Trophoblast cell (in vitro differentiated cells and primary cell): ENCODE data around the gene ZNF782.

Experiments
- DNase-seq, 2 donors: peaks; one replicate each; pipeline ENCODE4 v3.0.0-alpha.2; 2016
- H2AFZ ChIP-seq: 2 replicates; pipeline ENCODE4 v1.6.1; 2013; ENCODE audit warnings: low read length, moderate library complexity, mild to moderate bottlenecking; ENCODE audit not compliant: insufficient read depth, poor library complexity
- H2AK5ac ChIP-seq: 2 replicates; pipeline ENCODE4 v1.6.1; 2013; ENCODE audit warnings: mild to moderate bottlenecking, low read length
- H2BK120ac ChIP-seq: 2 replicates; pipeline ENCODE4 v1.6.1; 2013; ENCODE audit warnings: low read length, mild to moderate bottlenecking, moderate library complexity; ENCODE audit not compliant: insufficient read depth, poor library complexity
- H2BK12ac ChIP-seq: 2 replicates; pipeline ENCODE4 v1.6.1; 2013; ENCODE audit warnings: mild to moderate bottlenecking, low read length, moderate library complexity
- H2BK5ac ChIP-seq: 2 replicates; pipeline ENCODE4 v1.6.1; 2013; ENCODE audit warnings: low read length, low read depth, moderate library complexity, mild to moderate bottlenecking; ENCODE audit not compliant: poor library complexity
- H3K14ac ChIP-seq: 2 replicates; pipeline ENCODE4 v1.6.1; 2013; ENCODE audit warnings: mild to moderate bottlenecking, low read length
- H3K18ac ChIP-seq: 2 replicates; pipeline ENCODE4 v1.6.1; 2013; ENCODE audit warnings: mild to moderate bottlenecking, low read length
- H3K23ac ChIP-seq: 2 replicates; pipeline ENCODE4 v1.6.1; 2013; ENCODE audit warnings: low read length
- H3K27ac ChIP-seq: 2 replicates; pipeline ENCODE4 v1.5.1; 2013; ENCODE audit warnings: low read depth, mild to moderate bottlenecking, inconsistent platforms, low read length, moderate library complexity
- H3K27me3 ChIP-seq: 2 replicates; pipeline ENCODE4 v1.6.1; 2013; ENCODE audit warnings: inconsistent platforms, mild to moderate bottlenecking, low read length, moderate library complexity; ENCODE audit not compliant: insufficient read depth
- H3K36me3 ChIP-seq, 2 experiments: 1 replicate in 1 of 2; 2 replicates in 1 of 2; pipeline ENCODE4 v1.6.1; 2013; ENCODE audit warnings: low read length in 2 of 2, mild to moderate bottlenecking in 2 of 2, moderate library complexity in 1 of 2; ENCODE audit not compliant: insufficient read depth in 2 of 2, control insufficient read depth in 1 of 2
- H3K4ac ChIP-seq: 2 replicates; pipeline ENCODE4 v1.6.1; 2013; ENCODE audit warnings: low read depth, mild to moderate bottlenecking, low read length, moderate library complexity
- H3K4me1 ChIP-seq, 2 experiments: 1 replicate in 1 of 2; 2 replicates in 1 of 2; pipeline ENCODE4 v1.6.1; 2013; ENCODE audit warnings: low read length in 2 of 2, mild to moderate bottlenecking in 2 of 2, moderate library complexity in 1 of 2; ENCODE audit not compliant: insufficient read depth in 2 of 2, control insufficient read depth in 1 of 2
- H3K4me2 ChIP-seq: 2 replicates; pipeline ENCODE4 v1.6.1; 2013; ENCODE audit warnings: inconsistent platforms, mild to moderate bottlenecking, low read length, moderate library complexity
- H3K4me3 ChIP-seq: 2 replicates; pipeline ENCODE4 v1.5.1; 2013; ENCODE audit warnings: mild to moderate bottlenecking, low read depth, low read length, inconsistent platforms
- H3K79me1 ChIP-seq: one replicate; pipeline ENCODE4 v1.6.1; 2013; ENCODE audit warnings: low read length
- H3K79me2 ChIP-seq: 2 replicates; pipeline ENCODE4 v1.6.1; 2013; ENCODE audit warnings: low read length, mild to moderate bottlenecking; ENCODE audit not compliant: control insufficient read depth, insufficient read depth, poor library complexity
- H3K9ac ChIP-seq: 2 replicates; pipeline ENCODE4 v1.6.1; 2013; ENCODE audit warnings: mild to moderate bottlenecking, low read length
- H3K9me3 ChIP-seq: 2 replicates; pipeline ENCODE4 v1.6.1; 2013; ENCODE audit warnings: low read depth, mild to moderate bottlenecking, control low read depth, inconsistent platforms, low read length; ENCODE audit not compliant: insufficient read depth
- H4K12ac ChIP-seq: 2 replicates; pipeline ENCODE4 v1.6.1; 2013; ENCODE audit warnings: low read depth, mild to moderate bottlenecking, low read length, moderate library complexity
- H4K8ac ChIP-seq: 2 replicates; pipeline ENCODE4 v1.6.1; 2013; ENCODE audit warnings: low read depth, mild to moderate bottlenecking, low read length, moderate library complexity
- H4K91ac ChIP-seq: one replicate; pipeline ENCODE4 v1.6.1; 2013; ENCODE audit warnings: low read depth, mild to moderate bottlenecking, low read length, moderate library complexity
- WGBS: extraction: QIAGEN DNeasy Blood & Tissue Kit; methylation state at CpG from one replicate; pipeline ENCODE4 v1.1.7; 2013; ENCODE audit warnings: missing lambda C conversion rate; ENCODE audit not compliant: insufficient read length, insufficient coverage; ENCODE audit errors: extremely low coverage; 5-methylcytosine and 5-hydroxymethylcytosine counted together

ZNF782 gene

GRCh38 chr9:96858670-96859069, 4.4 kb upstream of the ZNF782 start:
- no peak overlapping the region for H3K4me2 ChIP-seq
- peaks cover 5% of the 10 kb centered on the region for H3K79me2 ChIP-seq
- H3K36me3 ChIP-seq, result no peaks in the 10 kb centered on the region

GRCh38 chr9:96858018-96858573, 3.8 kb upstream of the ZNF782 start:
- no peak overlapping the region for H4K8ac ChIP-seq
- H2BK12ac ChIP-seq, result peak overlapping the region; percentile 47
- H3K9ac ChIP-seq, result no peak overlapping the region
- H2AFZ ChIP-seq, result no peak overlapping the region
- peak overlapping the region; percentile 45 for H3K27ac ChIP-seq
- WGBS, result no CpG with 5 or more reads among the region's 2 CpGs
- H3K18ac ChIP-seq, result peak overlapping the region; percentile 48
- peak overlapping the region; percentile 18 for H2BK120ac ChIP-seq
- no peak overlapping the region for H2BK5ac ChIP-seq
- peak overlapping the region; percentile 58 for H4K91ac ChIP-seq
- peak overlapping the region; percentile 27 for H2AK5ac ChIP-seq
- H3K9me3 ChIP-seq, result no peaks in the 10 kb centered on the region
- H3K4me2 ChIP-seq, result peak overlapping the region; percentile 41
- no peaks in the 10 kb centered on the region for H3K36me3 ChIP-seq
- H3K79me2 ChIP-seq, result peaks cover 5% of the 10 kb centered on the region
- H3K14ac ChIP-seq, result peak overlapping the region; percentile 59
- H3K23ac ChIP-seq, result no peak overlapping the region
- no peaks in the 10 kb centered on the region for H3K27me3 ChIP-seq
- H3K4me1 ChIP-seq, result peaks cover 27 to 33% of the 10 kb centered on the region in 2 experiments
- peak; percentile 96 to 97 for DNase-seq
- no peak overlapping the region for H4K12ac ChIP-seq
- H3K79me1 ChIP-seq, result peaks cover 21% of the 10 kb centered on the region
- no peak overlapping the region for H3K4me3 ChIP-seq
- H3K4ac ChIP-seq, result no peak overlapping the region

More at GRCh38 chr9:96858670-96859069, 4.4 kb upstream of the ZNF782 start:
- no peak overlapping the region for H2AFZ ChIP-seq
- H2BK120ac ChIP-seq, result peak overlapping the region; percentile 67
- no peak overlapping the region for H3K18ac ChIP-seq
- H3K9me3 ChIP-seq, result no peaks in the 10 kb centered on the region
- H3K9ac ChIP-seq, result no peak overlapping the region
- H3K79me1 ChIP-seq, result peaks cover 21% of the 10 kb centered on the region
- H3K23ac ChIP-seq, result no peak overlapping the region
- no peak overlapping the region for H2BK5ac ChIP-seq
- H3K4me3 ChIP-seq, result no peak overlapping the region
- no peaks in the 10 kb centered on the region for H3K27me3 ChIP-seq
- H4K8ac ChIP-seq, result no peak overlapping the region
- H3K4me1 ChIP-seq, result peaks cover 26 to 27% of the 10 kb centered on the region in 2 experiments
- WGBS, result no CpG with 5 or more reads among the region's 8 CpGs
- H4K12ac ChIP-seq, result no peak overlapping the region
- H3K27ac ChIP-seq, result no peak overlapping the region
- peak; percentile 62 to 74 for DNase-seq
- H4K91ac ChIP-seq, result peak overlapping the region; percentile 58
- no peak overlapping the region for H3K14ac ChIP-seq
- H2AK5ac ChIP-seq, result peak overlapping the region; percentile 75
- H3K4ac ChIP-seq, result no peak overlapping the region
- peak overlapping the region; percentile 61 for H2BK12ac ChIP-seq

- H4K91ac ChIP-seq, result no peak overlapping the region
- H3K9me3 ChIP-seq, result no peaks in the 10 kb centered on the region
- H3K27me3 ChIP-seq, result no peaks in the 10 kb centered on the region
- H4K12ac ChIP-seq, result no peak overlapping the region
- H3K79me2 ChIP-seq, result peaks cover 5% of the 10 kb centered on the region
- H3K4ac ChIP-seq, result no peak overlapping the region
- peaks cover 30 to 34% of the 10 kb centered on the region in 2 experiments for H3K4me1 ChIP-seq
- DNase-seq, result peak; percentile 77 to 91
- H2AFZ ChIP-seq, result no peak overlapping the region
- H2BK120ac ChIP-seq, result no peak overlapping the region
- H3K18ac ChIP-seq, result no peak overlapping the region
- no peak overlapping the region for H3K27ac ChIP-seq
- no peak overlapping the region for H4K8ac ChIP-seq
- no CpG with 5 or more reads among the region's 6 CpGs for WGBS
- H2BK5ac ChIP-seq, result no peak overlapping the region
- no peak overlapping the region for H3K23ac ChIP-seq
- peak overlapping the region; percentile 54 for H2BK12ac ChIP-seq
- H3K9ac ChIP-seq, result no peak overlapping the region
- H2AK5ac ChIP-seq, result peak overlapping the region; percentile 64
- no peak overlapping the region for H3K4me2 ChIP-seq
- H3K79me1 ChIP-seq, result peaks cover 21% of the 10 kb centered on the region
- no peaks in the 10 kb centered on the region for H3K36me3 ChIP-seq
- no peak overlapping the region for H3K14ac ChIP-seq
- H3K4me3 ChIP-seq, result no peak overlapping the region
Observed at GRCh38 chr9:96856363-96857286, 2.3 kb upstream of the ZNF782 start.

- no peak overlapping the region for H3K4ac ChIP-seq
- WGBS, result no CpG with 5 or more reads among the region's 16 CpGs
- H2AK5ac ChIP-seq, result no peak overlapping the region
- no peak overlapping the region for H2BK12ac ChIP-seq
- H2AFZ ChIP-seq, result no peak overlapping the region
- H3K14ac ChIP-seq, result no peak overlapping the region
- no peak overlapping the region for H2BK5ac ChIP-seq
- H4K91ac ChIP-seq, result no peak overlapping the region
- no peak overlapping the region for H3K27ac ChIP-seq
- no peaks in the 10 kb centered on the region for H3K9me3 ChIP-seq
- H3K4me3 ChIP-seq, result no peak overlapping the region
- no peak overlapping the region for H3K23ac ChIP-seq
- no peak overlapping the region for H2BK120ac ChIP-seq
- peaks cover 25 to 29% of the 10 kb centered on the region in 2 experiments for H3K4me1 ChIP-seq
- H4K8ac ChIP-seq, result no peak overlapping the region
- no peaks in the 10 kb centered on the region for H3K27me3 ChIP-seq
- no peak overlapping the region for H3K9ac ChIP-seq
- peaks cover 16% of the 10 kb centered on the region for H3K79me1 ChIP-seq
- H4K12ac ChIP-seq, result no peak overlapping the region
- no peaks in the 10 kb centered on the region for H3K36me3 ChIP-seq
- H3K4me2 ChIP-seq, result peak overlapping the region; percentile 60
- no peak overlapping the region for H3K18ac ChIP-seq
- peaks cover 5% of the 10 kb centered on the region for H3K79me2 ChIP-seq
- DNase-seq, result no peak
Observed at GRCh38 chr9:96854651-96855273, 448 bp upstream of the ZNF782 start.
